HG03378 (cell line): ENCODE results near the gene MAGEC2.

Source experiments
- ATAC-seq: cut with Tn5 transposase; IDR thresholded peaks from one replicate; pipeline ENCODE4 v1.9.1; 2021; ENCODE audit warnings: mild to moderate bottlenecking, moderate library complexity; ENCODE audit not compliant: unreplicated experiment

The MAGEC2 gene, protein sequence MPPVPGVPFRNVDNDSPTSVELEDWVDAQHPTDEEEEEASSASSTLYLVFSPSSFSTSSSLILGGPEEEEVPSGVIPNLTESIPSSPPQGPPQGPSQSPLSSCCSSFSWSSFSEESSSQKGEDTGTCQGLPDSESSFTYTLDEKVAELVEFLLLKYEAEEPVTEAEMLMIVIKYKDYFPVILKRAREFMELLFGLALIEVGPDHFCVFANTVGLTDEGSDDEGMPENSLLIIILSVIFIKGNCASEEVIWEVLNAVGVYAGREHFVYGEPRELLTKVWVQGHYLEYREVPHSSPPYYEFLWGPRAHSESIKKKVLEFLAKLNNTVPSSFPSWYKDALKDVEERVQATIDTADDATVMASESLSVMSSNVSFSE

DNA sequence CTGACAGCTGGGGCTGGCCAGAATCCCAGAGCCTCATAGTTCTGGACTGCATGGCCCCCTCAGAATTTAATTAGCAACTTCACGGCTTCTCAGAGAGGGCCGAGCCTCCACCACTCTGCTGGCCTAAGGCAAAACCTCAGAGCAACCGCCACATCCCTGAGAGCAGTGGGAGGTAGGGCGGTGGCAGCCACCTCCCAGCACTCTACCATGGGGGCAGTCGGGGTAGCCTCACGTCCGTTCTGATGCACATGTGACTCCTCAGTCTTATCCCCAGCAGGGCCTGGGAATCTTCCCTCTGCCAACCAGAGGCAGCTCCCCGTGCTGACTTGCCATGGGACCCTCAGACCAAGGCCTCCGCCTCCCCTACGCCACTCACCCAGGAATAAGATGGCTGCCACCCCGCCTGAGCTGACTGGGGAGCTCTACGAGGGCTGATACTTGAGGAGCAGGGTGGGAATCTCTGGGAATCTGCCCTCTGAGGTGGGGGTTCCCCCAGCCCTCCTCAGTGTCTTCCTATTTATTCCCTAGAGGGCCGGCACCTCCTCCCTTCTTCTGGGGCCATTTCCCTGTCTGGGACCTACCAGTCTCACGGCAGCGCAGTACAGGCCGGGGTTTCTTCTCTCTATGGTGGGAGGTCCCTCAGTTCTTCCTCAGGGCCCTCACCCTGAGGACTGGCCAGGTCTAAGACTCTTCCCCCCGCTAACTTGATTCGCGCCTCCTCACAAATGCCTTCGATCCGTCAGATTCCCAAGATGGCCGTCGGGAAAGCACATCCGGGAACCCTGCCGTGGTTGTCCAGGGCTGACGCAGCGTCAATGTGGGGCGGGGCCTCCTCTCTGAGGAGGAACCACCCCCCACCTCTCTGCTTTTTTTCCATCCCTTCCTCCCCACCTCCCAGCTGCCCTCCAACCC, at the start of gene MAGEC2:
Gene MAGEC2 (minus strand): TSS at position 769 of the 912 bp plus-strand sequence. CDS start 1,303 bp downstream, outside the sequence.
- no peak for ATAC-seq

DNA sequence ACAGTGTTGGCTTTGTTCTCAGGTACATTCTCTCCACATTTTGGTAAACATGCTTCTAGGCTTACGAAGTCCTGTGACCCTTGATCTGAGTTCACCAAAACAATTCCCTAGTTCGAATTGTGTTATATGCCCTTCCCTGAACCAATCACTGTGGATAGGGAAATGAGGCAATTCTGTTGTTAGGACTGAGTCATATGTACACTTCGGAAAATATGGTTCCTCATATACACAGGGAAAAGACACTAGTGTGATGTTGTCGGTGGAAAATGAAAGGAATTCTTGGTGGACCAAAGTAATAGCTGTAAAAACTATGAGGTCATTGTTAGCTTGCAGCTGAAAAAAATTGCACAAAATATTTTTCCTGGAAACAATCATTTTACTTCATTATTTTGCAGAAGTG, 46.6 kb upstream of the MAGEC2 start:
- no peak for ATAC-seq

DNA sequence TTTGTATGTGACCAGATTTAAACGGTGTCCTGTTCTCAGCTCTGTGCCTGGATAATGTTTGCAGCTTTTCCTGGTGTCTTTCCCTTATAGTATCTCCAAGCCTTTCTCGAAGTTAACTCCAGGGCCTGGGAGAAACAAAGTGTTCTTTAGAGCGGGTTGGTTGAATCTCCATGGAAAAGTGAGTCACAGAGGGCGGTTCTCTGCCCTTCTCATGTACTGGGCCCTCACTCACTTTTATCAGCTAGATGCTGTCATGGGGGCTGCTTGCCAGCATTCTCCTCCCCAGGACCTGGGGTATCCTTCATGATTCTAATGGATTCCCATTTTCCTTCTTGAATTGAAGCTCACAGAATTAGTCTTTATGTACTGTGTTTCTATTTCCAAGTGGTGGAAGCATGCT, 46.1 kb upstream of the MAGEC2 start:
- ATAC-seq = no peak

DNA sequence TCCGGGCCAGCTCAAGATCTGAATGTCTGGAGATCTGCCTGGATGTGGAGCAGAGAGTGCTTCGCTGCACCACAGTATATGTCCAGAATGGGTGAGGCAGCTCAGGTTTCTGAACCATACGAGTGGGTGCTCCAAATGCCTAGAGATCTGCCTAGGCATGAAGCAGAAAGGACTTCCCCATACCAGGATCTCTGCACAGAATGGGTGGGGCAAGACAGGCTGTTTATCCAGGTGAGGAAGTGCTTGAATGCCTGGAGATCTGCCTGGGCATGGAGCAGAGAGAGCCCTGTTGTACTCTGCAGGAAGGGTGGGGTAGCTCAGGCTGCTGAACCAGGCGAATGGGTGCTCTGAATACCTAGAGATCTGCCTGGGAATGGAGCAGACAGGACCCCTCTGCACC, 45.4 kb upstream of the MAGEC2 start:
- ATAC-seq = no peak

DNA sequence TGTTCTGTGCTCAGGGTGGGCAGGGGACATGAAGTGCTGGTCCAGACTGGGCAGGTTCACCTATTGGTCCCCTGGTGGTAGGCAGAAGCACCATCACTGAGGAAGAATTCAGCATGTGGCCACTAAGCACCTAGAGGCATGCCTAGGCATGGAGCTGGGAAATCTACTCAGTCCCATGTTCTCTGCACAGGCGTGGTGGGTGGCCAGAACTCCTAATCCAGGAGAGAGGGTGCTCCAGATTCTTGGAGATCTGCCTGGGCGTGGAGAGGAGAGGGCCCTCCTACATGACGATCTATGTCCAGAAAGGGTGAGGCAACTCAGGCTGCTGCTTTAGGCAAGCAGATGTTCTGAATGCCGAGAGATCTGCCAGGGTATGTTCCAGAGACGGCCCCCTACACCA, 44.6 kb upstream of the MAGEC2 start:
- no peak for ATAC-seq

DNA sequence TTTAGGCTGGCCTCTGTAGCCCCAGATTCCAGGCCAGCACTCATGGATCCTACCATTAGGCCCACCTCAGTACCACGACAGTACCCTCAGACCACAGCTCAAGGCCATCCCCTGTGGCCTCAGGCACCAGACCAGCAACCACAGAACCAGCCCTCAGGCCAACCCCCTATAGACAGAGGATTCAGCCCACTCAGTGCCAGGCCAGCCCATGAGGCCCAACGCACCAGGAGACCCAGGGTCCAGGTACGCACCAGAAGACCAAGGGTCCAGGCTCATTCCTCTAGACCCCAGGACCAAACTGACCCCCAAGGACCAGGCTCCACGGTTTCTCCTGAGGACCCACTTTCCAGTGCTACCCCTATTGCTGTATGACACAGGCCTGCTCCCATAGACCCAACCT, 39.5 kb upstream of the MAGEC2 start:
- ATAC-seq = no peak

DNA sequence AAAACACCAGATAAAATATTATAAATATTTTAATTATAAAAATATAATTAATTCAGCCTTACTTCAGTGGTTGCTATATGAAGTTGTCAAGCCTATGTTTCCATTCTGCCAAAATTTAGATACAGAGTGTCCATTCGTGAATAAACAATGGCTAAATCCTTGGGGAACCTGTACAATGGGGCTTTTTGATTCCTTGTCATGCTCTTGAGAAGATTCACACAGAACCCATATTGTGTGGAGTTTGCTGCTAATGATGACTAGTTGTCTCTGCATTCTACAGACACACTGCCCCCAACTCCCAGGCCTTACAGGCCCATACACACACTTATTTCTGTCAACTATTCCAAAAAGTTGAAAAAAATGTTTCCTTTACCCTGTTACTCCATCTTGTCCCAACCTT, 33.4 kb upstream of the MAGEC2 start:
- ATAC-seq = no peak

DNA sequence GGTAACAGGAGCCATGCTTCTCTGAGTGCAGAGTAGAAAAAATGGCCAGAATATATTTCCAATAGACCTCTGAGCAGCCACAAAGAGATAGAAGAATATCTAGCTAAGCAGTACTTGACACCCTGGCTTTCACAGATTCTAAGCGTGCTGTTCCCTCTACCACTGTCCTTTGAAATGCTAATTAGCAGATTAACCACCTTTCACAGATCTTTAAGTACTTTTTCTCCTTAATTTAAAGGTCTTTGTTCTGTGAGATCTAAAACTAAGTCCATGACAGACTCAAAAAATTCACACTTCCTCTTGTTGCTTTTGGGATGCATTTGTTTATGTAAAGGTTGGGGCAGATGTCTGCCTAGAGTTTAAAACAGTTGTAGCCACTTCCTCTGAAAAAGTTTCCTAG, 28.3 kb upstream of the MAGEC2 start:
- ATAC-seq = no peak

DNA sequence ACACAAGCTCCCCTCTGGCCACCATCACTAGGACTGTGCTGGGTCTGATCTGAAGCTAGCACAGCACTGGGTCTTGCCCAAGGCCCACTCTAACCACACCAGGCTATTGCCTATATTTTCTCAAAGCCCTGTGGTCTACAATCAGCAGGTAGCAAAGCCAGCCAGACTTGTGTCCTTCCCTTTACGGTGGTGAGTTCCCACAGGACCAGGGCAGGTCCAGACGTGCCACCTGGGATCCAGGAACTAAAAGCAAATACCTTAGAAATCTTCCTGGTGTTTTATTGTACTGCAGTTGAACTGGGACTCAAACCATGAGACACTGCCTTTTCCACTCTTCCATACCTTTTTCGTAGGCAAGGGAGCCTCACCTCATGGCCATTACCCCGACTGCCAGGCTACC, 9.0 kb upstream of the MAGEC2 start:
- no peak for ATAC-seq

DNA sequence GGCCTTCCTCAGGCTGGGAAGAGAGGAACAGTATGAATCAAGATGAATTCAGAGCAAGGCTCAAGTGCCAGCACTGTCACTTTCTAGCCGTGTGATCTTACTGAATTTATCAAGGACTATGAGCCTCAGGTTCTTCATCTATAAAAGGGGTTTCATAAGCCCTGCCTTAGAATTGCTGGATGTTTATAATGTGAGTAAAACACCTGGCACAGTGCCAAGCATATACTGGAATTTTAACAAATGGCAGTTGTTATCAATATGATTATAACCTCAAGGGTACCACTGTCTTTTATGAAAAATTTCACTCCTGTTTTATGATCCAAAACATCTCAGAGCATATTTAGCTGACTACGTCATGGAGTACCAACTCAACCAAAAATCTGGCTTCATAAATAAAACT, 4.0 kb downstream of the MAGEC2 start:
- no peak for ATAC-seq

DNA sequence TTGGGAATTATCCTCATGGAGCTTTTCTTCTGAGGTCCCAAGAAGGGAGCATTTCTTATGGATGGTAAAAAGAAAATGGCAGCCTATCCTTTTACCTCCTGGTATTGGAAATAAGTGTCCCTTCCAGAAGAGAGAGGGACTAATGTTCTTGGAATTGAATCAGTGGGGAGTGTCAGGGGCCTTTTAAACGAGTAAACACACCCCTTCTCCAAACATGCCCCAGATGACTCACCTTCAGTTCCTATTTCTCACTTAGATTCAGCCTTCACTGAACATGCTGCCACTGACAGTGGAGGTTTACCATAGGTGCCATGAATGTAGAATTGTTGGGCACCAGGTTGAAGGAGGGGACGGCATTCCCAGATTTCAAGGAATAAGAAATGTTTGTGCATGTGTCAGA, 19.0 kb downstream of the MAGEC2 start:
- no peak for ATAC-seq

DNA sequence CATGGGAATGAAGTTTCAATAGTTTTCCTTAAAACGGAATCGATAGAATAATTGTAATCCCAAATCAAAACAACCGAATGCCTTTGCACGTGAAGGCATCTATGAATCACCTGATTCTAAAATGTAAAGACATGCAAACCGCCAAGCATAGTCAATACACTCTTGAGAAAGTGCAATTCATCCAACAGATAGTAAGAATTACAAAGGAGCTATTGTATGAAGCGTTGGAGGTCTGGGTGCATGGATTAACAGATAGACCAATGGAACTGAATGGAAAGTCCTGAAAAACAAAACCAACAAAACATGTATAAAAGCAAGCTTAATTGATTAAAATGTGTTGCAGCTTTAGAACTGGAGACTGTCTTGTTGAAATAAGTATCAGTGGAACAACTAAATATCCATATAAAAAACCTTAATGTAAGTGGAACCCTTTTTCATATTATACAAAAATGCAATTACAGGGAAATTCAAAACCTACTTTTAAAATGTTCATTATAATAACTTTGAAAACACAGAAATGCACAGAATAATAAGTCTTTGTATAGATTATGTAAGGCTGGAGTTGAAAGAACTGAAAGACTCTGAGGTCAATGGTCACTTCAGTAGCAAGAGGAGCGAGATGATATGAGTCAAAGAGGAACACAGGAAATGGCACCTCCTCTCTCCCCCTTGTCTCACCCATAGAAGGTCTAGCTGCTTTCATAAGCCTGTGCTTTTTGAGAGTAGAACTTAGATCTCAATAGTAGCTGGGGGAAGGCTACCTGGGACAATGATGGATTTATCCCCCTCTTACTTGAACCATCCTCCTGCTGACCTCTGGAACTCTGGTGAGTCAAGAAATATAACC, 20.1 kb downstream of the MAGEC2 start:
- ATAC-seq = no peak

DNA sequence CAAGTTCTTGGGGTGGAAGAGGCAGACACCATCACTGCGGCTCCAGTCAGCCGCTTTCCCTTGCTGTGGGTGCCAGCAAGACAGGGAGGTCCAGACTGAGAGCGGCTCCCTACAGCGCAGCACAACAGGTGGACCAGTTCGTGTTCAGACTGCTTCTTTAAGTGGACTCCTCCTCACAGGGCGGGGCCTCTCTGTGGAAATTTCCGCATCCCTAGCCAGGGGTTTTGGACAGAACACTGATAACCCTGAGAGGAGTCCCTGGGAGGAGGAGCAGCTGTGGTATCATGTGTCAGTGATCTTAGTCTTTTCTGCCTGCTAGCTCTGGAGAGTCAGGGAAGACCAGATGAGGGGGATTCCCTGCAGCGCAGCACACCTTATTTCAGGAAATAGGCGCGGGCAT, 48.5 kb downstream of the MAGEC2 start:
- no peak for ATAC-seq
